SJSA1 (cell line): Measurements from ENCODE around the gene NCBP3. TPM values are rescaled to one million over a fixed set of nuclear protein-coding genes. Genes with fewer than 3 reads are reported as not detected.

Experiments used
- DNase-seq, 2 experiments: peaks; one replicate each; pipeline ENCODE4 v3.0.0-alpha.2; 2015 to 2020; ENCODE audit warnings: low spot score in 2 of 2, low read depth in 1 of 2
- H3K27ac ChIP-seq: fragments of 250-450 bp; sonication (Bioruptor Pico); 2 replicates; pipeline ENCODE4 v1.5.1; 2020; ENCODE audit warnings: mild to moderate bottlenecking, moderate library complexity
- H3K27me3 ChIP-seq: fragments of 250-450 bp; sonication (Bioruptor Pico); replicated peaks from 2 replicates; pipeline ENCODE4 v1.5.1; 2020; ENCODE audit warnings: mild to moderate bottlenecking, moderate library complexity
- H3K36me3 ChIP-seq: fragments of 250-450 bp; sonication (Bioruptor Pico); 2 replicates; pipeline ENCODE4 v1.5.1; 2020; ENCODE audit warnings: mild to moderate bottlenecking
- H3K4me1 ChIP-seq: fragments of 250-450 bp; sonication (Bioruptor Pico); replicated peaks from 2 replicates; pipeline ENCODE4 v1.6.1; 2021; ENCODE audit warnings: mild to moderate bottlenecking
- H3K4me3 ChIP-seq: fragments of 250-450 bp; sonication (Bioruptor Pico); 2 replicates; pipeline ENCODE4 v1.5.1; 2020; ENCODE audit warnings: mild to moderate bottlenecking
- H3K9me3 ChIP-seq: fragments of 250-450 bp; sonication (Bioruptor Pico); replicated peaks from 2 replicates; pipeline ENCODE4 v1.5.1; 2020; ENCODE audit warnings: mild to moderate bottlenecking
- total RNA-seq: library from RNA; depleted of rRNA; stranded (reverse); fragments of >200 nt; shearing (Covaris generic); gene quantifications from 2 replicates; pipeline ENCODE4 v1.2.3, GENCODE V29; 2014; rRNA removed

The NCBP3 gene
- total RNA-seq, 1 experiment from 2014 or later: 16.8 TPM

- DNase-seq: no peak
- H3K4me3 ChIP-seq: no peak overlapping the region
- H3K27ac ChIP-seq: no peak overlapping the region
- H3K9me3 ChIP-seq: no peaks in the 10 kb centered on the region
- H3K27me3 ChIP-seq: 0 out of 2 replicates have a peak, but pooled peaks cover 4% of the 10 kb centered on the region
- H3K4me1 ChIP-seq: no peaks in the 10 kb centered on the region
- H3K36me3 ChIP-seq: no peaks in the 10 kb centered on the region
Observed at GRCh38 chr17:3753624-3754023, 92.4 kb downstream of the NCBP3 start.

Other genes starting within 250 kb of the NCBP3 start
- gene TRPV1, start 236.8 kb downstream of the NCBP3 start, total RNA-seq: 0.24 and 1.1 TPM in 2 replicates
- 9.6 and 11.3 TPM in 2 replicates for gene SHPK, start 210.0 kb downstream of the NCBP3 start, total RNA-seq
- gene CTNS, start 209.5 kb downstream of the NCBP3 start, total RNA-seq: 8.9 and 26.6 TPM in 2 replicates
- gene TAX1BP3, start 177.7 kb downstream of the NCBP3 start, total RNA-seq: 230 and 293 TPM in 2 replicates
- gene EMC6, start 177.4 kb downstream of the NCBP3 start, total RNA-seq: 21.5 and 34.3 TPM in 2 replicates
- gene P2RX5, start 150.1 kb downstream of the NCBP3 start, total RNA-seq: not detected in 2 replicates
- gene HASPIN, start 122.3 kb downstream of the NCBP3 start, total RNA-seq: 5.8 and 16.2 TPM in 2 replicates
- 19.0 and 30.6 TPM in 2 replicates for gene ITGAE, start 45.1 kb downstream of the NCBP3 start, total RNA-seq
- gene CAMKK1, start 46.8 kb upstream of the NCBP3 start, total RNA-seq: 12.0 and 15.3 TPM in 2 replicates
- gene P2RX1, start 70.2 kb upstream of the NCBP3 start, total RNA-seq: 5.1 and 9.6 TPM in 2 replicates
- 0.06 and 0.89 TPM in 2 replicates for gene ATP2A3, start 118.2 kb upstream of the NCBP3 start, total RNA-seq